ENCODE data around the gene CCDC185. TPM values are rescaled to one million over a fixed set of nuclear protein-coding genes. Genes with fewer than 3 reads are reported as not detected.

The CCDC185 gene
- total RNA-seq (2014; rRNA removed; shearing (Covaris generic)) (not detected in 2 replicates), polyA plus RNA-seq (2016; fragmentation: Nextera tagmentation; extraction: Ambion mirVana) (not detected in 2 replicates)

DNA sequence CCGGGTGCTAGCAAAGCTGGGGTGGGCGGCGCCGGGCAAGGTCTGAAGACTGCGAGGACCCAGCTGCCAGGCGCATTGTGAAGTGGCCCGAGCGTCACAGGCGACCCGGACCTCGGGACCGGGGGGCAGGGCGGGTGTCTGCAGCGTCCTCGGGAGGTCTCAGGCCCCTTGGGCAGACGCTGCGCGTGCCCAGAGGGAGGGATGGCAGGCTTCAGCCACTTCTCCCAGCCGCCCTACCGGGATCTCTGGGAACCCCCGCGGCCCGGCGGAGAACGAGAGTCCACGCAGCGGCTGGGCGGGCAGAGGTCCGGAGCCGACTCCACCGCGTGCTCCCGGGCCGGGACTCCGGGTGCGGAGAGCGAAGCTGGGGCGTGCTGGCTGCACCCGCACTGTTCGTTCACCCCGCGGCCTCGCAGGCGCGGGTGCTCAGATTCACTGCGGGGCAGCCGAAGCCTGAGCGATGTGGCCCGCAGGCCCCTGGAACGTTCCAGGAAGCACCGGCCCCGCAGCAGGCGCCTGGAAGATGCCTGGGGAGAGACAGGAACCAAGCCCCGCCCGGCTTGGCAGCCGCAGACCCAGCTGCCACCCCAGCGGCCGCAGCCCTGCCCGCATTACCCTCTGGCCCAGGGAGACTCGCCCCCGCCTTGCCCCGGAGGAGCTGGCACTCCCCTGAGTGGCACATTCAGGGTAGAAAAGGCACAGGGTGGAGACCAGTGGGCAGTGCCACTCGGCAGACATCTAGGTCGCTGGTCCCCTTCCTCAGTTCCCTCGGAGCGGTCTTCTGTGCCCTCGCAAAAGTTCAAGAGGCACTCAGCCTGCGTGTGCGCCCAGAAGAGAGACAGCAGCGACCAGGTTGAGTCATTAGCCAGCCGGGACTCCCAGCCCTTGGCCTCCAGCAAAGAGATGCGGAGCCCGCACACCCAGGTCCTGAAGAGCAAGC lies at the start of gene CCDC185:
Gene CCDC185, plus strand, starts transcription at position 141 of the 940 bp plus-strand sequence. Its CDS starts 61 bp downstream, at position 202.
- no peaks in the 10 kb centered on the region for H3F3A ChIP-seq (ENCODE audit: insufficient read depth)
- H3K9me3 ChIP-seq (ENCODE audit: low read depth), result no peaks in the 10 kb centered on the region
- H3K4me2 ChIP-seq (ENCODE audit: unreplicated experiment), result peak within 1 kb of the TSS; percentile 72
- DNase-seq, result peak; percentile 54
- H3K4me1 ChIP-seq (ENCODE audit: insufficient read depth), result no peaks in the 10 kb centered on the region
- H3K9ac ChIP-seq, result peak within 1 kb of the TSS; percentile 32
- peaks cover 28% of the 10 kb centered on the region for H3K27me3 ChIP-seq (replicated peaks; ENCODE audit: insufficient read depth)
- H3K36me3 ChIP-seq (ENCODE audit: low read depth), result no peaks in the 10 kb centered on the region
- WGBS, 2 experiments (ENCODE audit: low coverage in 1 of 2, low lambda C conversion rate in 2 of 2, missing lambda C conversion rate in 2 of 2), result 14 to 18% methylated on average over 64 to 67 of the region's 73 CpGs
- peak within 1 kb of the TSS; percentile 71 for H3K4me3 ChIP-seq
- H4K20me1 ChIP-seq (ENCODE audit: insufficient read depth), result no peaks in the 10 kb centered on the region
- in situ Hi-C loops (cut with MboI), result no loop called here
- no peak within 1 kb of the TSS for H3K27ac ChIP-seq
- no peaks in the 10 kb centered on the region for H3K79me2 ChIP-seq (ENCODE audit: insufficient read depth)
- TF ChIP-seq EZH2phosphoT487 (IDR thresholded peaks at IDR 0.05; ENCODE audit: insufficient read depth, low read depth) (no peak), EZH2 (IDR thresholded peaks at IDR 0.05; ENCODE audit: insufficient read depth, poor library complexity, severe bottlenecking) (no peak)
- peak within 1 kb of the TSS; percentile 81 for H2AFZ ChIP-seq
- H3K9me2 ChIP-seq (ENCODE audit: insufficient read depth), result no peaks in the 10 kb centered on the region

DNA sequence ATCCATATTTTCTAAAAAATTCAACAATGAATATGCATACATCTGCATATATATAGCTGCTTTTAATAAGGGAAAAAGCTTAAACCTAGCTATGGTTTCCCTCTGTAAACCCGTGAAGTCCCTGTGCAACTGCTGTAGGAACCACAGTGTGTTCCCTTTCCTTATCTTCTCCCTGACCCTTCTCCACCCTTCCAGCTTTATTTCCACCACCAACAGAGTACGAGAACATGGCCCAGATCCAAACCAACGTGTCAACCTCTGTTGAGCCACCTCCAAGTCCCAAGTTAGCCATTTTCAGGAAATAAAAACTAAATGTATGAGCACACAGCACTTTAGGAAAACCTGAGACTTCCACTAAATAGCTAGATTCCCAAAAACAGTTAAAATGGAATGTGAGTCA lies 49.5 kb upstream of the CCDC185 start:
- H2AFZ ChIP-seq, result no peak overlapping the region
- in situ Hi-C loops (cut with MboI), result no loop called here
- TF ChIP-seq EZH2phosphoT487 (IDR thresholded peaks at IDR 0.05; ENCODE audit: insufficient read depth, low read depth) (no peak), EZH2 (IDR thresholded peaks at IDR 0.05; ENCODE audit: insufficient read depth, poor library complexity, severe bottlenecking) (no peak)

DNA sequence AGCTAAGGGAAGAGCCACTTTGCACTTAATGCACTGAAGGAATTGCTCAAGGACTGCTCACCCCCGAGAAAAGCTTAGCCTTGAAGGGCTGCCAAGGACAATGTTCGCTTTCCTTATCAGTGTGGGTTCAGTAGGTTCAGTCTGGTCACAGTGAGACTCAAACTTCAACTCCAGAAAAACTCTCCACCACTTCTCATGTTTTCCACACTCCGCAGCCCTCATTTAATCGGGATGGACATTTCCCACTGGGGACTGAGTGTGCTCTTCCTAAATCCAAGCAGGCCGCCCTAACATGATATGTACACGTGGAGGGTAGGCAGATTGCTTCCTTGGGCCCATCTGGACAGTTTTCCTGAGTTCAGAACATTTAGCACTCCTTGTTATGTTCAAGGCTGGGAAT lies 48.7 kb upstream of the CCDC185 start:
- Histone ChIP-seq H3K9ac (no peak overlapping the region), H3K9me2 (ENCODE audit: insufficient read depth) (no peaks in the 10 kb centered on the region), H4K20me1 (ENCODE audit: insufficient read depth) (no peaks in the 10 kb centered on the region), H3K4me2 (ENCODE audit: unreplicated experiment) (no peak overlapping the region), H2AFZ (no peak overlapping the region), H3K9me3 (ENCODE audit: low read depth) (no peaks in the 10 kb centered on the region), H3K79me2 (ENCODE audit: insufficient read depth) (no peaks in the 10 kb centered on the region), H3K4me1 (ENCODE audit: insufficient read depth) (no peaks in the 10 kb centered on the region), H3K4me3 (no peak overlapping the region), H3F3A (ENCODE audit: insufficient read depth) (no peaks in the 10 kb centered on the region), H3K27me3 (replicated peaks; ENCODE audit: insufficient read depth) (no peaks in the 10 kb centered on the region), H3K27ac (no peak overlapping the region), H3K36me3 (ENCODE audit: low read depth) (no peaks in the 10 kb centered on the region)
- no peak for TF ChIP-seq EZH2 (IDR thresholded peaks at IDR 0.05; ENCODE audit: insufficient read depth, poor library complexity, severe bottlenecking)
- TF ChIP-seq EZH2phosphoT487 (IDR thresholded peaks at IDR 0.05; ENCODE audit: insufficient read depth, low read depth), result no peak
- no peak for DNase-seq
- in situ Hi-C loops (cut with MboI), result no loop called here
- 38 to 44% methylated on average over 6 of the region's 6 CpGs for WGBS, 2 experiments (ENCODE audit: low coverage in 1 of 2, low lambda C conversion rate in 2 of 2, missing lambda C conversion rate in 2 of 2)

More for the DNA sequence above, 49.5 kb upstream of the CCDC185 start:
- Histone ChIP-seq H3K9me2 (ENCODE audit: insufficient read depth) (no peaks in the 10 kb centered on the region), H3K27ac (no peak overlapping the region), H3K79me2 (ENCODE audit: insufficient read depth) (no peaks in the 10 kb centered on the region), H3K9ac (no peak overlapping the region), H3K4me1 (ENCODE audit: insufficient read depth) (no peaks in the 10 kb centered on the region; the same call in 1 of the 2 replicates), H3K4me2 (ENCODE audit: unreplicated experiment) (no peak overlapping the region), H3K27me3 (replicated peaks; ENCODE audit: insufficient read depth) (no peaks in the 10 kb centered on the region), H3K4me3 (no peak overlapping the region), H3K36me3 (ENCODE audit: low read depth) (no peaks in the 10 kb centered on the region), H3K9me3 (ENCODE audit: low read depth) (no peaks in the 10 kb centered on the region), H4K20me1 (ENCODE audit: insufficient read depth) (no peaks in the 10 kb centered on the region), H3F3A (ENCODE audit: insufficient read depth) (no peaks in the 10 kb centered on the region)
- no peak for DNase-seq
- 23 to 30% methylated on average over 3 of the region's 3 CpGs for whole genome bisulfite sequencing, 2 experiments (ENCODE audit: low coverage in 1 of 2, low lambda C conversion rate in 2 of 2, missing lambda C conversion rate in 2 of 2)

DNA sequence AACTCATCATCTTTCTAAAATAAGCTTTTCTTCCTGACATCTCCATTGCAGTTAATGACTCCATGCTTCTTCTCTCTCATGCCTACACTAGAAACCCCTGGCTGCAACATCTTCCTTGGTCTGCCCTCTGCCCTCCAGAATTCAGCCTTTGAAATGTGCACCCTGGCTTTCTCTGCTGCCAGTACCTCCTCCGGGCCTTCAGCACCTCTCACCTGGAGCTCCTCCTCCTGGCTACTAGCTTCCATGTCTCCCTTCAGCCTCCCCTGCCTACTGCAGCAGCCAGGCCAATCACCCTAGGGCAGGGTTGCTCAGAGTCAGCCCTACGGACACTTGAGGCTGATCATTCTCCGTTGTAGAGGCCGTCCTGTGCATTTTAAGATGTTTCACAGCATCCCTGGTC lies 47.5 kb upstream of the CCDC185 start:
- no peak overlapping the region for H2AFZ ChIP-seq
- no peaks in the 10 kb centered on the region for H3K79me2 ChIP-seq (ENCODE audit: insufficient read depth)
- in situ Hi-C loops (cut with MboI), result no loop called here
- TF ChIP-seq EZH2phosphoT487 (IDR thresholded peaks at IDR 0.05; ENCODE audit: insufficient read depth, low read depth) (no peak), EZH2 (IDR thresholded peaks at IDR 0.05; ENCODE audit: insufficient read depth, poor library complexity, severe bottlenecking) (no peak)
- no peak overlapping the region for H3K4me3 ChIP-seq
- H3K9ac ChIP-seq, result no peak overlapping the region
- H3K9me2 ChIP-seq (ENCODE audit: insufficient read depth), result no peaks in the 10 kb centered on the region
- H4K20me1 ChIP-seq (ENCODE audit: insufficient read depth), result no peaks in the 10 kb centered on the region
- 0 out of 2 replicates have a peak, but pooled peaks cover 2% of the 10 kb centered on the region for H3K27me3 ChIP-seq (replicated peaks; ENCODE audit: insufficient read depth)
- no peaks in the 10 kb centered on the region for H3F3A ChIP-seq (ENCODE audit: insufficient read depth)
- H3K9me3 ChIP-seq (ENCODE audit: low read depth), result no peaks in the 10 kb centered on the region
- no peak for DNase-seq
- H3K4me1 ChIP-seq (ENCODE audit: insufficient read depth), result no peaks in the 10 kb centered on the region
- no peak overlapping the region for H3K27ac ChIP-seq
- no peaks in the 10 kb centered on the region for H3K36me3 ChIP-seq (ENCODE audit: low read depth)
- 71 to 76% methylated on average over 4 of the region's 4 CpGs for WGBS, 2 experiments (ENCODE audit: low coverage in 1 of 2, low lambda C conversion rate in 2 of 2, missing lambda C conversion rate in 2 of 2)
- H3K4me2 ChIP-seq (ENCODE audit: unreplicated experiment), result no peak overlapping the region
